Adrenal gland (tissue), 5 donors: ENCODE data around the gene GPHN.

Source experiments
- POLR2A ChIP-seq, 2 donors: fragments of 450-650 bp; IDR thresholded peaks; one replicate each; pipeline ENCODE4 v1.6.1; 2017; ENCODE audit warnings: antibody characterized with exemption in 2 of 2, mild to moderate bottlenecking in 2 of 2, moderate library complexity in 1 of 2
- TF ChIP-seq, protein P1 (sequence below), 6 experiments: fragments of 450-650 bp in 4 of 6; fragments of 200-600 bp in 2 of 6; sonication (generic) in 1 of 6; IDR thresholded peaks; 1 replicate in 5 of 6; 2 replicates in 1 of 6; pipeline versions ENCODE4 v1.5.1 to v1.8.0; 2016 to 2021; ENCODE audit warnings: antibody characterized with exemption in 6 of 6, mild to moderate bottlenecking in 2 of 6, moderate library complexity in 1 of 6
- donor health status: DM: no; HTN: no; CAD: no.

- TF ChIP-seq, protein P1, sequence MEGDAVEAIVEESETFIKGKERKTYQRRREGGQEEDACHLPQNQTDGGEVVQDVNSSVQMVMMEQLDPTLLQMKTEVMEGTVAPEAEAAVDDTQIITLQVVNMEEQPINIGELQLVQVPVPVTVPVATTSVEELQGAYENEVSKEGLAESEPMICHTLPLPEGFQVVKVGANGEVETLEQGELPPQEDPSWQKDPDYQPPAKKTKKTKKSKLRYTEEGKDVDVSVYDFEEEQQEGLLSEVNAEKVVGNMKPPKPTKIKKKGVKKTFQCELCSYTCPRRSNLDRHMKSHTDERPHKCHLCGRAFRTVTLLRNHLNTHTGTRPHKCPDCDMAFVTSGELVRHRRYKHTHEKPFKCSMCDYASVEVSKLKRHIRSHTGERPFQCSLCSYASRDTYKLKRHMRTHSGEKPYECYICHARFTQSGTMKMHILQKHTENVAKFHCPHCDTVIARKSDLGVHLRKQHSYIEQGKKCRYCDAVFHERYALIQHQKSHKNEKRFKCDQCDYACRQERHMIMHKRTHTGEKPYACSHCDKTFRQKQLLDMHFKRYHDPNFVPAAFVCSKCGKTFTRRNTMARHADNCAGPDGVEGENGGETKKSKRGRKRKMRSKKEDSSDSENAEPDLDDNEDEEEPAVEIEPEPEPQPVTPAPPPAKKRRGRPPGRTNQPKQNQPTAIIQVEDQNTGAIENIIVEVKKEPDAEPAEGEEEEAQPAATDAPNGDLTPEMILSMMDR (IDR thresholded peaks at IDR 0.05): no peak
- TF ChIP-seq POLR2A (IDR thresholded peaks at IDR 0.05): no peak
These were observed 22.6 kb downstream of the GPHN start for GRCh38 chr14:66530526-66530925.
